ENCODE data around the gene ENGASE.

ENGASE gene

GRCh38 chr17:79131274-79131635 lies 56.6 kb downstream of the ENGASE start:
- H3K4me3 ChIP-seq (ENCODE audit: low read depth, low read length): no peak overlapping the region

GRCh38 chr17:79131701-79132100 lies 57.1 kb downstream of the ENGASE start:
- no peak for TF ChIP-seq CTCF (IDR thresholded peaks at IDR 0.05; ENCODE audit: low read depth, low read length)
- no peak overlapping the region for H3K4me3 ChIP-seq (ENCODE audit: low read depth, low read length)

More at GRCh38 chr17:79131274-79131635, 56.6 kb downstream of the ENGASE start:
- no peak for TF ChIP-seq CTCF (IDR thresholded peaks at IDR 0.05; ENCODE audit: low read depth, low read length)

- TF ChIP-seq CTCF (IDR thresholded peaks at IDR 0.05; ENCODE audit: low read depth, low read length): no peak
- no peak overlapping the region for H3K4me3 ChIP-seq (ENCODE audit: low read depth, low read length)
Measured at GRCh38 chr17:79132271-79133064, 57.8 kb downstream of the ENGASE start.

- no peak overlapping the region for H3K4me3 ChIP-seq (ENCODE audit: low read depth, low read length)
Measured at GRCh38 chr17:79133214-79133613, 58.6 kb downstream of the ENGASE start.

GRCh38 chr17:79133985-79134384 lies 59.4 kb downstream of the ENGASE start:
- H3K4me3 ChIP-seq (ENCODE audit: low read depth, low read length): no peak overlapping the region
- TF ChIP-seq CTCF (IDR thresholded peaks at IDR 0.05; ENCODE audit: low read depth, low read length): no peak

More at GRCh38 chr17:79133214-79133613, 58.6 kb downstream of the ENGASE start:
- no peak for TF ChIP-seq CTCF (IDR thresholded peaks at IDR 0.05; ENCODE audit: low read depth, low read length)

GRCh38 chr17:79135011-79135410 lies 60.4 kb downstream of the ENGASE start:
- no peak for TF ChIP-seq CTCF (IDR thresholded peaks at IDR 0.05; ENCODE audit: low read depth, low read length)
- no peak overlapping the region for H3K4me3 ChIP-seq (ENCODE audit: low read depth, low read length)

GRCh38 chr17:79135628-79136405 lies 61.2 kb downstream of the ENGASE start:
- H3K4me3 ChIP-seq (ENCODE audit: low read depth, low read length): no peak overlapping the region
- TF ChIP-seq CTCF (IDR thresholded peaks at IDR 0.05; ENCODE audit: low read depth, low read length): no peak
